HCT116 (cell line): ENCODE results near the gene HIP1. TPM values are rescaled to one million over a fixed set of nuclear protein-coding genes. Genes with fewer than 3 reads are reported as not detected.

Experiments
- ATAC-seq: fragments of 200-7000 bp; cut with Tn5 transposase; 2 replicates; pipeline ENCODE4 v1.9.1; 2020; ENCODE audit warnings: mild to moderate bottlenecking, moderate library complexity
- BruUV-seq: library from RNA; stranded (reverse); fragments of 400-500 nt; replicated peaks from 2 replicates; lab custom pipeline; 2021; lab: Mats Ljungman, UMichigan
- CTCF ChIA-PET: fragments of 300-600 bp; sonication (Branson Sonifier 250); formaldehyde crosslinking; loops from one replicate; lab custom pipeline; 2021; ENCODE audit warnings: antibody characterized with exemption; lab: Charles Lee
- POLR2A ChIA-PET: fragments of 300-600, 350-600 bp; sonication (Branson Sonifier 250); formaldehyde crosslinking; loops from one replicate; lab custom pipeline; 2021; ENCODE audit warnings: antibody characterized with exemption; lab: Charles Lee
- RAD21 ChIA-PET, 2 experiments: fragments of 300-600 bp; sonication (Branson Sonifier 250); formaldehyde crosslinking; loops; one replicate each; lab custom pipeline; 2023; ENCODE audit warnings: low total read pairs in 2 of 2; ENCODE audit not compliant: uncharacterized antibody in 2 of 2, unreplicated experiment in 2 of 2, low non-redundant PET in 1 of 2; lab: Charles Lee
- DNase-seq: peaks from one replicate; pipeline ENCODE4 v3.0.0-alpha.2; 2010; ENCODE audit warnings: low read depth, low spot score
- H2AFZ ChIP-seq: fragments of 200-600 bp; shearing (Covaris generic), sonication (generic); 2 replicates; pipeline ENCODE4 v1.6.1; 2017; ENCODE audit warnings: low read depth, mixed run types, mixed read lengths, antibody characterized with exemption, low read length; ENCODE audit not compliant: poor library complexity, severe bottlenecking
- H3K27ac ChIP-seq: 2 replicates; pipeline ENCODE4 v1.5.1; 2012; ENCODE audit warnings: low read depth, low read length
- H3K27me3 ChIP-seq: fragments of 200-600 bp; sonication (generic); 2 replicates; pipeline ENCODE4 v1.6.1; 2016; ENCODE audit warnings: mixed run types, low read length, mixed read lengths; ENCODE audit not compliant: insufficient read depth
- H3K36me3 ChIP-seq, 2 experiments: fragments of 200-500 bp in 1 of 2; fragments of 200-600 bp in 1 of 2; sonication (Bioruptor generic) in 1 of 2; sonication (generic) in 1 of 2; 2 replicates each; pipeline versions ENCODE4 v1.5.1 to v1.6.1; 2014 to 2016; ENCODE audit warnings: low read length in 2 of 2, inconsistent platforms in 1 of 2, mixed read lengths in 1 of 2, mixed run types in 1 of 2; ENCODE audit not compliant: insufficient read depth in 2 of 2, control insufficient read depth in 1 of 2
- H3K4me1 ChIP-seq, 2 experiments: fragments of 200-600 bp in 1 of 2; sonication (generic) in 1 of 2; 2 replicates each; pipeline versions ENCODE4 v1.5.1 to v1.6.1; 2012 to 2017; ENCODE audit warnings: low read length in 2 of 2, inconsistent platforms in 1 of 2, mild to moderate bottlenecking in 1 of 2, mixed read lengths in 1 of 2, mixed run types in 1 of 2, moderate library complexity in 1 of 2; ENCODE audit not compliant: insufficient read depth in 2 of 2, control insufficient read depth in 1 of 2
- H3K4me2 ChIP-seq: fragments of 200-600 bp; sonication (generic); 2 replicates; pipeline ENCODE4 v1.6.1; 2017; ENCODE audit warnings: mixed run types, low read length, mixed read lengths
- H3K4me3 ChIP-seq, 2 experiments: fragments of 200-600 bp in 1 of 2; sonication (generic) in 1 of 2; replicated peaks in 1 of 2; 2 replicates each; pipeline ENCODE4 v1.5.1; 2011 to 2016; ENCODE audit warnings: low read length in 2 of 2, control low read depth in 1 of 2, low read depth in 1 of 2, mild to moderate bottlenecking in 1 of 2, mixed read lengths in 1 of 2, mixed run types in 1 of 2
- H3K79me2 ChIP-seq: fragments of 200-600 bp; sonication (generic); 2 replicates; pipeline ENCODE4 v1.6.1; 2017; ENCODE audit warnings: mild to moderate bottlenecking, mixed run types, low read length, moderate library complexity, mixed read lengths; ENCODE audit not compliant: insufficient read depth
- H3K9ac ChIP-seq: fragments of 200-600 bp; sonication (generic); 2 replicates; pipeline ENCODE4 v1.6.1; 2016; ENCODE audit warnings: low read length, mixed read lengths
- H3K9me2 ChIP-seq: fragments of 200-600 bp; sonication (generic), shearing (Covaris generic); 2 replicates; pipeline ENCODE4 v1.6.1; 2017; ENCODE audit warnings: mixed run types, mild to moderate bottlenecking, moderate library complexity; ENCODE audit not compliant: insufficient read depth
- H3K9me3 ChIP-seq, 2 experiments: fragments of 200-500 bp in 1 of 2; fragments of 200-600 bp in 1 of 2; sonication (Bioruptor generic) in 1 of 2; sonication (generic) in 1 of 2; 2 replicates each; pipeline ENCODE4 v1.6.1; 2014 to 2017; ENCODE audit warnings: low read length in 2 of 2, mixed read lengths in 2 of 2, inconsistent platforms in 1 of 2, low read depth in 1 of 2, mild to moderate bottlenecking in 1 of 2, mixed run types in 1 of 2, moderate library complexity in 1 of 2; ENCODE audit not compliant: control insufficient read depth in 1 of 2, insufficient read depth in 1 of 2
- H4K20me1 ChIP-seq: fragments of 200-600 bp; sonication (generic), shearing (Covaris generic); 2 replicates; pipeline ENCODE4 v1.6.1; 2017; ENCODE audit warnings: mixed run types, mild to moderate bottlenecking, moderate library complexity; ENCODE audit not compliant: insufficient read depth
- CBX3 ChIP-seq: IDR thresholded peaks from 2 replicates; pipeline ENCODE4 v1.6.1; 2012; ENCODE audit warnings: low read depth
- EZH2phosphoT487 ChIP-seq: fragments of 200-600 bp; IDR thresholded peaks from 2 replicates; pipeline ENCODE4 v1.6.1; 2018; ENCODE audit warnings: antibody characterized with exemption, borderline replicate concordance
- POLR2A ChIP-seq: IDR thresholded peaks from 2 replicates; pipeline ENCODE4 v1.7.0; 2011; ENCODE audit warnings: borderline replicate concordance; ENCODE audit not compliant: insufficient read depth, insufficient read length; ENCODE audit errors: extremely low read depth
- POLR2AphosphoS5 ChIP-seq: IDR thresholded peaks from 2 replicates; pipeline ENCODE4 v1.6.1; 2011; ENCODE audit warnings: mild to moderate bottlenecking, low read depth, low read length, moderate library complexity
- SIN3A ChIP-seq: IDR thresholded peaks from 2 replicates; pipeline ENCODE4 v1.6.1; 2012; ENCODE audit warnings: low read depth
- SP1 ChIP-seq: IDR thresholded peaks from 2 replicates; pipeline ENCODE4 v1.6.1; 2012; ENCODE audit warnings: low read depth
- SRF ChIP-seq: IDR thresholded peaks from 2 replicates; pipeline ENCODE4 v1.6.1; 2012; ENCODE audit warnings: low read depth
- ZFX ChIP-seq: fragments of 450-650 bp; IDR thresholded peaks from 2 replicates; pipeline ENCODE4 v1.6.1; 2017
- ZNF274 ChIP-seq: fragments of 200-500 bp; sonication (Bioruptor generic); IDR thresholded peaks from 2 replicates; pipeline ENCODE4 v1.6.1; 2014; ENCODE audit warnings: mild to moderate bottlenecking, low read depth, low read length, inconsistent platforms
- intact Hi-C: fragments of 100-400 bp; cut with micrococcal nuclease; formaldehyde crosslinking; loops from 2 replicates; pipeline ENCODE4 v1.10.0; 2022
- total RNA-seq: library from RNA; stranded (reverse); gene quantifications from one replicate; pipeline ENCODE4 v1.2.1, GENCODE V29; 2021; ENCODE audit not compliant: unreplicated experiment
- TF ChIP-seq, protein P1 (sequence below): IDR thresholded peaks from 2 replicates; pipeline ENCODE4 v1.6.1; 2012; ENCODE audit warnings: low read depth
- TF ChIP-seq, protein P2 (sequence below): IDR thresholded peaks from 2 replicates; pipeline ENCODE4 v1.6.1; 2012

Gene HIP1
- total RNA-seq, 1 experiment from 2014 or later = 22.1 TPM

DNA sequence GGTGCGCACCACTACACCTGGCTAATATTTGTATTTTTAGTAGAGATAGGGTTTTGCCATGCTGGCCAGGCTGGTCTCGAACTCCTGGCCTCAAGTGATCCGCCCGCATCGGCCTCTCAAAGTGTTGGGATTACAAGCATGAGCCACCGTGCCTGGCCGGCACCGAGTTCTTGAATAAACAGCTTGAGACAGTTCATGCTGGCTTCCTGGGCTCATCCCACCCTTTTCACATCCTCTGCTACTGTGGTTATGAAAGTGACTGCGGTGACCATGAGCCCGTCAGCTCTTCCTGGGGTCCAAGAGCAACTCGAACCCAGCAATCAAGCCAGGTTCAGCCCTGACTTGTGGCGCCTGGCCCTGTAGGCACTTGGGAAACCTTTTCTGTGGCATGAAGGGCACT, 38.7 kb downstream of the HIP1 start:
- Histone ChIP-seq H3K27me3 (no peaks in the 10 kb centered on the region), H4K20me1 (no peaks in the 10 kb centered on the region), H3K4me1 (no peaks in the 10 kb centered on the region), H3K4me2 (no peak overlapping the region), H3K79me2 (no peaks in the 10 kb centered on the region), H3K27ac (no peak overlapping the region), H3K9me3 (no peaks in the 10 kb centered on the region), H3K9me2 (no peaks in the 10 kb centered on the region), H3K9ac (no peak overlapping the region), H2AFZ (no peak overlapping the region), H3K4me3 (no peak overlapping the region), H3K36me3 (no peaks in the 10 kb centered on the region)
- POLR2A ChIA-PET = no interaction called here
- DNase-seq = no peak
- BruUV-seq = no TSS peak
- no peak for TF ChIP-seq ZNF274
- TF ChIP-seq POLR2A = no peak
- no peak for TF ChIP-seq CBX3
- TF ChIP-seq, protein P1, sequence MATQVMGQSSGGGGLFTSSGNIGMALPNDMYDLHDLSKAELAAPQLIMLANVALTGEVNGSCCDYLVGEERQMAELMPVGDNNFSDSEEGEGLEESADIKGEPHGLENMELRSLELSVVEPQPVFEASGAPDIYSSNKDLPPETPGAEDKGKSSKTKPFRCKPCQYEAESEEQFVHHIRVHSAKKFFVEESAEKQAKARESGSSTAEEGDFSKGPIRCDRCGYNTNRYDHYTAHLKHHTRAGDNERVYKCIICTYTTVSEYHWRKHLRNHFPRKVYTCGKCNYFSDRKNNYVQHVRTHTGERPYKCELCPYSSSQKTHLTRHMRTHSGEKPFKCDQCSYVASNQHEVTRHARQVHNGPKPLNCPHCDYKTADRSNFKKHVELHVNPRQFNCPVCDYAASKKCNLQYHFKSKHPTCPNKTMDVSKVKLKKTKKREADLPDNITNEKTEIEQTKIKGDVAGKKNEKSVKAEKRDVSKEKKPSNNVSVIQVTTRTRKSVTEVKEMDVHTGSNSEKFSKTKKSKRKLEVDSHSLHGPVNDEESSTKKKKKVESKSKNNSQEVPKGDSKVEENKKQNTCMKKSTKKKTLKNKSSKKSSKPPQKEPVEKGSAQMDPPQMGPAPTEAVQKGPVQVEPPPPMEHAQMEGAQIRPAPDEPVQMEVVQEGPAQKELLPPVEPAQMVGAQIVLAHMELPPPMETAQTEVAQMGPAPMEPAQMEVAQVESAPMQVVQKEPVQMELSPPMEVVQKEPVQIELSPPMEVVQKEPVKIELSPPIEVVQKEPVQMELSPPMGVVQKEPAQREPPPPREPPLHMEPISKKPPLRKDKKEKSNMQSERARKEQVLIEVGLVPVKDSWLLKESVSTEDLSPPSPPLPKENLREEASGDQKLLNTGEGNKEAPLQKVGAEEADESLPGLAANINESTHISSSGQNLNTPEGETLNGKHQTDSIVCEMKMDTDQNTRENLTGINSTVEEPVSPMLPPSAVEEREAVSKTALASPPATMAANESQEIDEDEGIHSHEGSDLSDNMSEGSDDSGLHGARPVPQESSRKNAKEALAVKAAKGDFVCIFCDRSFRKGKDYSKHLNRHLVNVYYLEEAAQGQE = no peak
- no peak for TF ChIP-seq POLR2AphosphoS5
- no peak for TF ChIP-seq SP1
- no peak for TF ChIP-seq ZFX
- no peak for TF ChIP-seq EZH2phosphoT487
- TF ChIP-seq SRF = no peak
- TF ChIP-seq, protein P2, sequence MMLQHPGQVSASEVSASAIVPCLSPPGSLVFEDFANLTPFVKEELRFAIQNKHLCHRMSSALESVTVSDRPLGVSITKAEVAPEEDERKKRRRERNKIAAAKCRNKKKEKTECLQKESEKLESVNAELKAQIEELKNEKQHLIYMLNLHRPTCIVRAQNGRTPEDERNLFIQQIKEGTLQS = no peak
- TF ChIP-seq SIN3A = no peak
- no peak for ATAC-seq
- RAD21 ChIA-PET = no interaction called here
- CTCF ChIA-PET = no interaction called here
- intact Hi-C loops = no loop called here
